ENCODE measurements around the gene MAD2L2. TPM values are rescaled to one million over a fixed set of nuclear protein-coding genes. Genes with fewer than 3 reads are reported as not detected.

Gene MAD2L2
- total and polyA plus RNA-seq, 4 experiments from 2014 or later = 20.7 to 55.1 (median 37.1) TPM

- Histone ChIP-seq H3K4me3 (ENCODE audit: low read length in 2 of 2) (no peak overlapping the region), H3K27me3 (ENCODE audit: insufficient read depth, low read length) (no peaks in the 10 kb centered on the region), H3K27ac (ENCODE audit: low read depth, low read length) (no peak overlapping the region), H3K4me1 (ENCODE audit: insufficient read depth, low read length) (peaks cover 5% of the 10 kb centered on the region), H3K36me3 (ENCODE audit: insufficient read depth, low read length) (no peaks in the 10 kb centered on the region), H3K9me3 (ENCODE audit: control insufficient read depth in 1 of 2, low read length in 2 of 2) (no peaks in the 10 kb centered on the region)
- DNase-seq = no peak
- no peaks in the 10 kb centered on the region for H3K36me3 Mint-ChIP-seq
- peaks cover 15 to 16% of the 10 kb centered on the region in 2 donors for H3K27me3 Mint-ChIP-seq
- no peaks in the 10 kb centered on the region for H3K4me1 Mint-ChIP-seq
- no peaks in the 10 kb centered on the region for H3K9me3 Mint-ChIP-seq
- intact Hi-C loops (cut with micrococcal nuclease) = no loop called here
- no peak overlapping the region for H3K4me3 Mint-ChIP-seq
- ChIA-PET CTCF (ENCODE audit: partially characterized antibody) (interaction anchor here (1.4 to 1.5 kb wide), 3 partner anchors 10 to 38 kb away, joined by 3 to 4 read pairs (median 4); no protein-coding TSS in a partner anchor), POLR2A (ENCODE audit: partially characterized antibody) (no interaction called here)
- no peak overlapping the region for H3K27ac Mint-ChIP-seq
Measured at GRCh38 chr1:11700601-11701467, 19.9 kb upstream of the MAD2L2 start.

DNA sequence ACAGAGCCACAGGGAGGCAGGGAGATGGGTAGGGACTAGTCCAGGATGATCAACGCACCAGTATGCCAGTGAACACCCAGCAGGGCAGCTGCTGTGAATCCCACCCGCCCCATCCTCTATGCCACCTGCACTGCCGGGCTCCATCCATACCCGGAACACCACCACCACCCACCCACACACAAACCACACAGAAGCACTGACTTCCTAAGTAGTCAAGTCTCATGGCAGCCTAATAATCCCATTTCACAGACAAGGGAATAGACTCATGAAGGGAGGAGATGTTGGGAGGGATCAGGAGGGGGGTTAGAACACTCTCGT is 16.9 kb upstream of the MAD2L2 start:
- no peak overlapping the region for H3K4me3 Mint-ChIP-seq

GRCh38 chr1:11697188-11697892 is 16.4 kb upstream of the MAD2L2 start:
- Mint-ChIP-seq H3K27ac (no peak overlapping the region), H3K36me3 (no peaks in the 10 kb centered on the region), H3K4me1 (peaks cover 8 to 18% (median 13%) of the 10 kb centered on the region in 4 donors), H3K27me3 (peaks cover 19 to 21% of the 10 kb centered on the region in 2 donors), H3K4me3 (no peak overlapping the region), H3K9me3 (no peaks in the 10 kb centered on the region)
- H3K9me3 ChIP-seq (ENCODE audit: control insufficient read depth in 1 of 2, low read length in 2 of 2) = no peaks in the 10 kb centered on the region
- no peak overlapping the region for H3K27ac ChIP-seq (ENCODE audit: low read depth, low read length)
- no peak for DNase-seq
- ChIA-PET CTCF (ENCODE audit: partially characterized antibody) (interaction anchor here (1.0 to 1.6 kb wide), 2 partner anchors 11 to 33 kb away, joined by 5 read pairs; no protein-coding TSS in a partner anchor), POLR2A (ENCODE audit: partially characterized antibody) (no interaction called here)
- H3K27me3 ChIP-seq (ENCODE audit: insufficient read depth, low read length) = no peaks in the 10 kb centered on the region
- intact Hi-C loops (cut with micrococcal nuclease) = no loop called here
- H3K4me1 ChIP-seq (ENCODE audit: insufficient read depth, low read length) = peaks cover 17% of the 10 kb centered on the region
- no peak overlapping the region for H3K4me3 ChIP-seq (ENCODE audit: low read length in 2 of 2)
- no peaks in the 10 kb centered on the region for H3K36me3 ChIP-seq (ENCODE audit: insufficient read depth, low read length)

More for the DNA sequence above, 16.9 kb upstream of the MAD2L2 start:
- DNase-seq = no peak
- Mint-ChIP-seq H3K9me3 (no peaks in the 10 kb centered on the region), H3K27ac (peak overlapping the region in 1 of 7 donors; percentile 42), H3K27me3 (peaks cover 16 to 19% of the 10 kb centered on the region in 2 donors), H3K4me1 (peaks cover 5 to 13% (median 8%) of the 10 kb centered on the region in 4 donors), H3K36me3 (no peaks in the 10 kb centered on the region)
- H3K36me3 ChIP-seq (ENCODE audit: insufficient read depth, low read length) = no peaks in the 10 kb centered on the region
- no peaks in the 10 kb centered on the region for H3K27me3 ChIP-seq (ENCODE audit: insufficient read depth, low read length)
- POLR2A ChIA-PET (ENCODE audit: partially characterized antibody) = no interaction called here
- CTCF ChIA-PET (ENCODE audit: partially characterized antibody) = interaction anchor here (1.6 kb wide), 1 partner anchor 11 kb away, joined by 5 read pairs; no protein-coding TSS in a partner anchor
- H3K4me3 ChIP-seq (ENCODE audit: low read length in 2 of 2) = no peak overlapping the region
- no peak overlapping the region for H3K27ac ChIP-seq (ENCODE audit: low read depth, low read length)
- peaks cover 12% of the 10 kb centered on the region for H3K4me1 ChIP-seq (ENCODE audit: insufficient read depth, low read length)
- no peaks in the 10 kb centered on the region for H3K9me3 ChIP-seq (ENCODE audit: control insufficient read depth in 1 of 2, low read length in 2 of 2)
- intact Hi-C loops (cut with micrococcal nuclease) = no loop called here

GRCh38 chr1:11695861-11696260 is 14.9 kb upstream of the MAD2L2 start:
- no peaks in the 10 kb centered on the region for H3K27me3 ChIP-seq (ENCODE audit: insufficient read depth, low read length)
- H3K27ac ChIP-seq (ENCODE audit: low read depth, low read length) = no peak overlapping the region
- Mint-ChIP-seq H3K9me3 (no peaks in the 10 kb centered on the region), H3K4me1 (peaks cover 10 to 24% (median 17%) of the 10 kb centered on the region in 4 donors), H3K4me3 (no peak overlapping the region), H3K36me3 (no peaks in the 10 kb centered on the region), H3K27ac (no peak overlapping the region), H3K27me3 (peaks cover 22 to 23% of the 10 kb centered on the region in 2 donors)
- DNase-seq = no peak
- intact Hi-C loops (cut with micrococcal nuclease) = no loop called here
- H3K4me1 ChIP-seq (ENCODE audit: insufficient read depth, low read length) = peaks cover 24% of the 10 kb centered on the region
- POLR2A ChIA-PET (ENCODE audit: partially characterized antibody) = interaction anchor here (1.4 to 1.7 kb wide), 2 partner anchors 10 to 31 kb away, joined by 4 to 7 read pairs; partner anchors contain the start of gene FBXO6
- no peak overlapping the region for H3K4me3 ChIP-seq (ENCODE audit: low read length in 2 of 2)
- H3K9me3 ChIP-seq (ENCODE audit: control insufficient read depth in 1 of 2, low read length in 2 of 2) = no peaks in the 10 kb centered on the region
- H3K36me3 ChIP-seq (ENCODE audit: insufficient read depth, low read length) = no peaks in the 10 kb centered on the region
- CTCF ChIA-PET (ENCODE audit: partially characterized antibody) = interaction anchor here (1.5 kb wide), 1 partner anchor 54 kb away, joined by 3 read pairs; no protein-coding TSS in a partner anchor

GRCh38 chr1:11693917-11694316 is 13.0 kb upstream of the MAD2L2 start:
- no peak for DNase-seq
- peak overlapping the region in 3 of 8 donors; percentile 18 to 81 (median 61) for H3K4me3 Mint-ChIP-seq
- peak overlapping the region in 2 of 7 donors; percentile 52 to 77 for H3K27ac Mint-ChIP-seq
- ChIA-PET POLR2A (ENCODE audit: partially characterized antibody) (interaction anchor here (1.2 to 1.9 kb wide), 2 partner anchors 12 to 29 kb away, joined by 3 to 8 read pairs; no protein-coding TSS in a partner anchor), CTCF (ENCODE audit: partially characterized antibody) (interaction anchor here (0.6 to 1.6 kb wide), 3 partner anchors 17 to 288 kb away, joined by 3 to 6 read pairs (median 3); partner anchors contain the start of gene FBXO6)
- intact Hi-C loops (cut with micrococcal nuclease) = no loop called here
- no peaks in the 10 kb centered on the region for H3K36me3 ChIP-seq (ENCODE audit: insufficient read depth, low read length)
- H3K4me1 Mint-ChIP-seq = peaks cover 15 to 31% (median 25%) of the 10 kb centered on the region in 4 donors
- peaks cover 0 to 2% (median 0%) of the 10 kb centered on the region in 8 donors for H3K9me3 Mint-ChIP-seq
- H3K36me3 Mint-ChIP-seq = no peaks in the 10 kb centered on the region
- H3K9me3 ChIP-seq (ENCODE audit: control insufficient read depth in 1 of 2, low read length in 2 of 2) = no peaks in the 10 kb centered on the region
- peaks cover 32% of the 10 kb centered on the region for H3K4me1 ChIP-seq (ENCODE audit: insufficient read depth, low read length)
- peaks cover 30% of the 10 kb centered on the region in 2 donors for H3K27me3 Mint-ChIP-seq
- no peaks in the 10 kb centered on the region for H3K27me3 ChIP-seq (ENCODE audit: insufficient read depth, low read length)
- H3K4me3 ChIP-seq (ENCODE audit: low read length in 2 of 2) = no peak overlapping the region
- H3K27ac ChIP-seq (ENCODE audit: low read depth, low read length) = no peak overlapping the region

GRCh38 chr1:11693024-11693590 is 12.2 kb upstream of the MAD2L2 start:
- ChIA-PET POLR2A (ENCODE audit: partially characterized antibody) (interaction anchor here (1.2 to 1.9 kb wide), 2 partner anchors 11 to 29 kb away, joined by 3 to 8 read pairs; no protein-coding TSS in a partner anchor), CTCF (ENCODE audit: partially characterized antibody) (interaction anchor here (0.9 to 1.6 kb wide), 2 partner anchors 29 to 47 kb away, joined by 3 to 6 read pairs; partner anchors contain the start of gene FBXO6)
- peak; percentile 15 to 62 (median 33) for DNase-seq
- Histone ChIP-seq H3K4me1 (ENCODE audit: insufficient read depth, low read length) (peaks cover 32% of the 10 kb centered on the region), H3K27me3 (ENCODE audit: insufficient read depth, low read length) (no peaks in the 10 kb centered on the region), H3K27ac (ENCODE audit: low read depth, low read length) (no peak overlapping the region), H3K9me3 (ENCODE audit: control insufficient read depth in 1 of 2, low read length in 2 of 2) (no peaks in the 10 kb centered on the region), H3K36me3 (ENCODE audit: insufficient read depth, low read length) (no peaks in the 10 kb centered on the region), H3K4me3 (ENCODE audit: low read length in 2 of 2) (no peak overlapping the region)
- Mint-ChIP-seq H3K27me3 (peaks cover 26 to 31% of the 10 kb centered on the region in 2 donors), H3K4me3 (peak overlapping the region in 7 of 8 donors; percentile 19 to 84 (median 67)), H3K9me3 (peaks cover 0 to 2% (median 0%) of the 10 kb centered on the region in 8 donors), H3K4me1 (peaks cover 15 to 31% (median 25%) of the 10 kb centered on the region in 4 donors), H3K36me3 (no peaks in the 10 kb centered on the region), H3K27ac (peak overlapping the region in 1 of 7 donors; percentile 75)
- intact Hi-C loops (cut with micrococcal nuclease) = no loop called here
